ENCODE data around the gene CBFA2T3. TPM values are rescaled to one million over a fixed set of nuclear protein-coding genes. Genes with fewer than 3 reads are reported as not detected.
A peak's percentile ranks its signal among the peaks of the same experiment; 100 is the strongest.
"Not testable (repeated sequence)": the region's sequence is repeated elsewhere in the genome, so short reads cannot be mapped to it uniquely, and the experiment has no call there.

CBFA2T3 gene
- total RNA-seq, 2 donors from 2014 or later, result 0.19 TPM; not detected in 1

DNA sequence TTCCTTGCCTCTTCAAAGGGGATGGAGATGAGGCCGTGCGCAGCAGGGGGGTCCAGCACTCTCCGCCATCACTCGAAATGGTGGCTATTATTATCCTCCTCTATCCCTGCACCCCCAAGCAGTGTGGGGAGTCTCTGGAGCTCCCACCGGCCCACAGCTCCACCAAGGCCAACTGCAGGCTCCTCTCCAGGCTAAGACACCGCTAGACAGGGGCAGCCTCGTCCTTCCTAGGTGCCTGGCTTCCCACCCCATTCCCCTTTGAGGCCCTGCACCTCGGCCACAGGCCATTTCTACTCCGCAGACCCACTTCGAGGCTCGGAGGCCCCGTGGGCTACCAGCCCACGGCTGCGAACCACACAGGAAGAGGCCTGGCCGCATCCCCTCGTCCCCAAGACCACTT, 71.0 kb downstream of the CBFA2T3 start:
- no peak overlapping the region for H3K27ac Mint-ChIP-seq
- no peaks in the 10 kb centered on the region for H3K36me3 Mint-ChIP-seq (ENCODE audit: low read depth)
- ATAC-seq (replicated peaks), result no peak
- H3K9me3 Mint-ChIP-seq, result no peaks in the 10 kb centered on the region
- no peak overlapping the region for H3K4me3 Mint-ChIP-seq
- H3K27me3 Mint-ChIP-seq, result no peaks in the 10 kb centered on the region
- H3K4me1 Mint-ChIP-seq, result no peaks in the 10 kb centered on the region

GRCh38 chr16:88905563-88905962, 71.4 kb downstream of the CBFA2T3 start:
- ATAC-seq (replicated peaks), result peak; percentile 16
- Mint-ChIP-seq H3K27me3 (no peaks in the 10 kb centered on the region), H3K4me1 (no peaks in the 10 kb centered on the region), H3K27ac (no peak overlapping the region), H3K9me3 (no peaks in the 10 kb centered on the region), H3K36me3 (ENCODE audit: low read depth) (no peaks in the 10 kb centered on the region), H3K4me3 (no peak overlapping the region)

GRCh38 chr16:88904676-88905365, 72.2 kb downstream of the CBFA2T3 start:
- Mint-ChIP-seq H3K4me3 (no peak overlapping the region), H3K4me1 (no peaks in the 10 kb centered on the region), H3K9me3 (no peaks in the 10 kb centered on the region), H3K36me3 (ENCODE audit: low read depth) (no peaks in the 10 kb centered on the region), H3K27ac (no peak overlapping the region), H3K27me3 (no peaks in the 10 kb centered on the region)
- no peak for ATAC-seq (replicated peaks)

GRCh38 chr16:88903267-88903666, 73.7 kb downstream of the CBFA2T3 start:
- Mint-ChIP-seq H3K4me1 (no peaks in the 10 kb centered on the region), H3K27ac (no peak overlapping the region), H3K27me3 (no peaks in the 10 kb centered on the region), H3K9me3 (no peaks in the 10 kb centered on the region), H3K4me3 (no peak overlapping the region), H3K36me3 (ENCODE audit: low read depth) (no peaks in the 10 kb centered on the region)
- ATAC-seq (replicated peaks), result no peak

DNA sequence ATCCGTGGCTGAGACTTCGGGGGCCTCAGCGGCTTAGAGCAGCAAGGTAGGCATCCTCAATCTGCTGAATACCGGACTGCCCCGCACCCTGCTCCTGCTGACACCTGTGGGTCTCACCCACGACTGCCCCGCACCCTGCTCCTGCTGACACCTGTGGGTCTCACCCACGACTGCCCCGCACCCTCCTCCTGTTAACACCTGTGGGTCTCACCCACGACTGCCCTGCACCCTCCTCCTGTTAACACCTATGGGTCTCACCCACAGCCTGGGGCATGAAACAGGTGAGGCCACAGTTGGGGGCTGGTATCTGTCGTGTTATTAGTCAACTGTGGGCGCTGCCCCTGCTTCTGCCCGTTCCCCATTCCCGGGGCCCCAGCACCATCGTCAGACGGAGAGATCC, 74.3 kb downstream of the CBFA2T3 start:
- ATAC-seq (replicated peaks), result no peak
- H3K27ac Mint-ChIP-seq, result no peak overlapping the region
- no peaks in the 10 kb centered on the region for H3K27me3 Mint-ChIP-seq
- H3K4me1 Mint-ChIP-seq, result no peaks in the 10 kb centered on the region
- H3K9me3 Mint-ChIP-seq, result no peaks in the 10 kb centered on the region
- no peaks in the 10 kb centered on the region for H3K36me3 Mint-ChIP-seq (ENCODE audit: low read depth)
- H3K4me3 Mint-ChIP-seq, result no peak overlapping the region

- H3K4me1 Mint-ChIP-seq, result no peaks in the 10 kb centered on the region
- no peaks in the 10 kb centered on the region for H3K27me3 Mint-ChIP-seq
- no peak overlapping the region for H3K4me3 Mint-ChIP-seq
- H3K36me3 Mint-ChIP-seq (ENCODE audit: low read depth), result no peaks in the 10 kb centered on the region
- no peak for ATAC-seq (replicated peaks)
- no peaks in the 10 kb centered on the region for H3K9me3 Mint-ChIP-seq
- H3K27ac Mint-ChIP-seq, result no peak overlapping the region
Observed at GRCh38 chr16:88901718-88902337, 75.2 kb downstream of the CBFA2T3 start.

GRCh38 chr16:88900662-88901052, 76.3 kb downstream of the CBFA2T3 start:
- no peak overlapping the region for H3K27ac Mint-ChIP-seq

GRCh38 chr16:88899901-88900661, 76.9 kb downstream of the CBFA2T3 start:
- H3K27me3 Mint-ChIP-seq, result no peaks in the 10 kb centered on the region
- H3K36me3 Mint-ChIP-seq (ENCODE audit: low read depth), result no peaks in the 10 kb centered on the region
- H3K9me3 Mint-ChIP-seq, result no peaks in the 10 kb centered on the region
- ATAC-seq (replicated peaks), result no peak
- H3K4me1 Mint-ChIP-seq, result no peaks in the 10 kb centered on the region
- H3K4me3 Mint-ChIP-seq, result no peak overlapping the region
- H3K27ac Mint-ChIP-seq, result no peak overlapping the region

More at GRCh38 chr16:88900662-88901052, 76.3 kb downstream of the CBFA2T3 start:
- H3K27me3 Mint-ChIP-seq, result no peaks in the 10 kb centered on the region
- H3K4me3 Mint-ChIP-seq, result no peak overlapping the region
- ATAC-seq (replicated peaks), result no peak
- H3K36me3 Mint-ChIP-seq (ENCODE audit: low read depth), result no peaks in the 10 kb centered on the region
- H3K4me1 Mint-ChIP-seq, result no peaks in the 10 kb centered on the region
- H3K9me3 Mint-ChIP-seq, result no peaks in the 10 kb centered on the region

DNA sequence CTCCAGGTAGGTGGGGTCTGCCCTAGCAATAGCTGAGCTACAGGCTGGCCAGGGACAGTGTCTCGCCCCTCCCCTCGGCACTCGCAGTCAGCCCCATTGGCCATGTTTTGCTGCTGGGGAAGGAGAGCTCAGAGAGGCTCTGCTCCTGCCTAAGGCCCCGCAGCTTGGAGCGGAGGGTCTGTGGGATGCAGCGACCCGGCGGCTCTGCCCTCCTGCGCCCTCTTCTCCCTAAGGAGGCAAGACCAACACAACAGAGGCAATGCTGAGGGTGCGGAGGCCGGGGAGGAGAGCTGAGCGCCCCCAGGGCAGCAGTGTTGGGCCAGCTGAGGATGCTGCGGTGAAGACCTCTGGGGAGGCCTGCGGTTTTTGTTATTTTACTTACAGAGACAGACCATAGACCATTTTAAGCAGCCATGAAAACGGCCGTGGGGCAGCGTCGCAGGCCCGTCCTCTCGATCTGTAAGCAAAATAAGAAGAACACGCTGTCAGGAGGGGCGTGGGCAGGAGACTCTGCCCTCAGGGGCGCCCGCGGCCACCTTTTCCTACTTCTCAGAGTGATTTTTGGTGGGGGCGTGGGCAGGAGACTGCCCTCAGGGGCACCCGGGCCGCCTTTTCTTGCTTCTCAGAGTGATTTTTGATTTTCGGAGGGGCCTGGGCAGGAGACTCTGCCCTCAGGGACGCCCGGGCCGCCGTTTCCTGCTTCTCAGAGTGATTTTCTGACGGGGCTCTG, 79.1 kb downstream of the CBFA2T3 start:
- no peaks in the 10 kb centered on the region for H3K9me3 Mint-ChIP-seq
- no peak overlapping the region for H3K27ac Mint-ChIP-seq
- H3K4me3 Mint-ChIP-seq, result no peak overlapping the region
- no peaks in the 10 kb centered on the region for H3K4me1 Mint-ChIP-seq
- no peak for ATAC-seq (replicated peaks)
- H3K36me3 Mint-ChIP-seq (ENCODE audit: low read depth), result no peaks in the 10 kb centered on the region
- H3K27me3 Mint-ChIP-seq, result no peaks in the 10 kb centered on the region

DNA sequence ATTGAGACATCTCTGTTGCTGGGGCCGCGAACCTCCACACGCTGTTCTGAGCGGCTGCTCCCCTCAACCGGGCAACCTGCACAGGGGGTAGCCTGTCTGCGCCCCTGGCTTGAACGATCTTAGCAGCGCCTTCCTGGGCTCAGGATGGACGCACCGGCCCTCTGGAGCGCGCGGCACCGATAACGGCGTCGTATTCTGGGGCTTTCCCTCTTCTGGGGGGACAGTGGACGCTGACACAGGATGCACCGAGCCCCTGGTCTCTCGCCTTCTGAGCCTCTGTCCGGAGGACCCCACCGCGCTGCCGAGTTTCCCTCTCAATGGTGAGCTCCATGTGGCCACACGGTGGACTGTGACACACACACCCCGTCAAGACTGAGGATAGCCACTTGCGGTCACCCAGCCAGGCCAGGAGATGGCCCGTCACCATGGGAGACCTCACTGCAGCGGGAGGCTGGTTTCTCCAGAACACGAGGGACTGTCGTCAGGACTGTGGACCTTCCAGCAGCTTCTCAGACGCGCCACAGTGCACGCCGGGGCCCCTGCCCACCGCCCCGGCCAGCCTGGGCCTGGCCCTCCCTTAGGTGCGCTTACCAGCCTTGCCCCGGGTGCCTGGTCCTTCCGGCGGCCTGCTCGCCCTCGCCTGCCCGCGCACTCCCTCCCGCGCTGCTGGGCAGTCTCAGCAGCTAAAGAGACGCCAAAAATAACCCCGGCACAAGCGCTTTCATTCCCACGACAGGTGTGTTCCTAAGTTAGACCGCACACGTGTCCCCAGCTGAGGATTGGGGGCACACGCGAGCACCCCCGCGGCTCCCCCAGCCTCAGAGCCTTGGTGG, 80.6 kb downstream of the CBFA2T3 start:
- no peak overlapping the region for H3K4me3 Mint-ChIP-seq
- H3K36me3 Mint-ChIP-seq (ENCODE audit: low read depth), result no peaks in the 10 kb centered on the region
- no peak for ATAC-seq (replicated peaks)
- no peaks in the 10 kb centered on the region for H3K4me1 Mint-ChIP-seq
- no peaks in the 10 kb centered on the region for H3K9me3 Mint-ChIP-seq
- H3K27me3 Mint-ChIP-seq, result no peaks in the 10 kb centered on the region
- no peak overlapping the region for H3K27ac Mint-ChIP-seq

GRCh38 chr16:88895335-88895734, 81.7 kb downstream of the CBFA2T3 start:
- Mint-ChIP-seq H3K27ac (no peak overlapping the region), H3K27me3 (no peaks in the 10 kb centered on the region), H3K36me3 (ENCODE audit: low read depth) (no peaks in the 10 kb centered on the region), H3K9me3 (no peaks in the 10 kb centered on the region), H3K4me1 (no peaks in the 10 kb centered on the region), H3K4me3 (no peak overlapping the region)
- no peak for ATAC-seq (replicated peaks)

GRCh38 chr16:88894681-88895300, 82.2 kb downstream of the CBFA2T3 start:
- no peaks in the 10 kb centered on the region for H3K27me3 Mint-ChIP-seq
- H3K4me1 Mint-ChIP-seq, result no peaks in the 10 kb centered on the region
- H3K4me3 Mint-ChIP-seq, result no peak overlapping the region
- H3K9me3 Mint-ChIP-seq, result no peaks in the 10 kb centered on the region
- no peak overlapping the region for H3K27ac Mint-ChIP-seq
- H3K36me3 Mint-ChIP-seq (ENCODE audit: low read depth), result no peaks in the 10 kb centered on the region
- ATAC-seq (replicated peaks), result no peak

DNA sequence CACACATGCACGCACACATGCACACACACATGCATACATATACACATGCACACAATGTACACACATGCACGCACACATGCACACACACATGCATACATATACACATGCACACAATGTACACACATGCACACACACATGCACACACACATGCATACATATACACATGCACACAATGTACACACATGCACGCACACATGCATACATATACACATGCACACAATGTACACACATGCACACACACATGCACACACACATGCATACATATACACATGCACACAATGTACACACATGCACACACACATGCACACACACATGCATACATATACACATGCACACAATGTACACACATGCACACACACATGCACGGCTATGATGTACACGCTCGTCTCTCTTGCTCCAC, 82.7 kb downstream of the CBFA2T3 start:
- H3K27ac Mint-ChIP-seq; H3K4me3 Mint-ChIP-seq; H3K4me1 Mint-ChIP-seq; ATAC-seq (replicated peaks); H3K27me3 Mint-ChIP-seq; H3K9me3 Mint-ChIP-seq; H3K36me3 Mint-ChIP-seq (ENCODE audit: low read depth): not testable (repeated sequence)
